ENCODE measurements around the gene HRK. TPM values are rescaled to one million over a fixed set of nuclear protein-coding genes. Genes with fewer than 3 reads are reported as not detected.

Gene HRK
- total and polyA plus RNA-seq, 9 of the 15 experiments (the other 6 are each of a cell fraction or from before 2014, with no cell fraction given) = 0.01 to 0.05 (median 0.04) TPM; not detected in 6

- TF ChIP-seq ZSCAN32 (CRISPR knock-in tag; IDR thresholded peaks at IDR 0.05) = no peak
- TF ChIP-seq CBFA2T3 (IDR thresholded peaks at IDR 0.05) = peak; percentile 28; the same call in 1 of the 2 replicates
- TF ChIP-seq CREM (IDR thresholded peaks at IDR 0.05; ENCODE audit: low read depth) = no peak
- TF ChIP-seq TSC22D4 (tag; IDR thresholded peaks at IDR 0.05) = no peak
- TF ChIP-seq ZNF512 (tag; IDR thresholded peaks at IDR 0.05) = no peak
- TF ChIP-seq ZNF12 (CRISPR knock-in tag; IDR thresholded peaks at IDR 0.05) = no peak
- no peak for TF ChIP-seq ZKSCAN3 (CRISPR knock-in tag; IDR thresholded peaks at IDR 0.05)
- TF ChIP-seq JUND (IDR thresholded peaks at IDR 0.05; ENCODE audit: borderline replicate concordance, low read depth, low read length) = peak; percentile 88
- peak; percentile 91; the same call in 2 of the 3 replicates for TF ChIP-seq JUND (tag; IDR thresholded peaks at IDR 0.05; ENCODE audit: borderline replicate concordance, low read depth, low read length)
- no peak for TF ChIP-seq POLR3G (IDR thresholded peaks at IDR 0.05; ENCODE audit: extremely low read depth, insufficient read length, insufficient replicate concordance)
- TF ChIP-seq NFATC3 (IDR thresholded peaks at IDR 0.05) = peak; percentile 76; the same call in 1 of the 2 replicates
- TF ChIP-seq SMARCE1 (IDR thresholded peaks at IDR 0.05) = peak; percentile 42
- TF ChIP-seq ZNF766 (CRISPR knock-in tag; conservative IDR thresholded peaks at IDR 0.05) = no peak
- TF ChIP-seq MED1 (CRISPR knock-in tag; IDR thresholded peaks at IDR 0.05; ENCODE audit: borderline replicate concordance) = no peak
- TF ChIP-seq CUX1 (CRISPR knock-in tag; IDR thresholded peaks at IDR 0.05) = no peak
- TF ChIP-seq HDAC1 (IDR thresholded peaks at IDR 0.05) = no peak
- TF ChIP-seq CEBPG (CRISPR knock-in tag; IDR thresholded peaks at IDR 0.05) = no peak
- no peak for TF ChIP-seq CEBPG (tag; conservative IDR thresholded peaks at IDR 0.05 in 1 of 2, IDR thresholded peaks at IDR 0.05 in 1 of 2)
- no peak for TF ChIP-seq PBX2 (CRISPR knock-in tag; IDR thresholded peaks at IDR 0.05; ENCODE audit: low read depth)
- TF ChIP-seq PBX2 (tag; conservative IDR thresholded peaks at IDR 0.05; ENCODE audit: low read depth) = peak; percentile 75
- no peak for TF ChIP-seq ARNT (IDR thresholded peaks at IDR 0.05)
- TF ChIP-seq CBFA2T2 (conservative IDR thresholded peaks at IDR 0.05) = no peak
- TF ChIP-seq TFAM (CRISPR knock-in tag; conservative IDR thresholded peaks at IDR 0.05) = no peak
Observed at GRCh38 chr12:116916122-116916521, 34.9 kb upstream of the HRK start (continued).
